ENCODE data around the gene ALK. TPM values are rescaled to one million over a fixed set of nuclear protein-coding genes. Genes with fewer than 3 reads are reported as not detected.

ALK gene
- total RNA-seq, 2 donors from 2014 or later, result under 0.01 to 0.26 TPM

DNA sequence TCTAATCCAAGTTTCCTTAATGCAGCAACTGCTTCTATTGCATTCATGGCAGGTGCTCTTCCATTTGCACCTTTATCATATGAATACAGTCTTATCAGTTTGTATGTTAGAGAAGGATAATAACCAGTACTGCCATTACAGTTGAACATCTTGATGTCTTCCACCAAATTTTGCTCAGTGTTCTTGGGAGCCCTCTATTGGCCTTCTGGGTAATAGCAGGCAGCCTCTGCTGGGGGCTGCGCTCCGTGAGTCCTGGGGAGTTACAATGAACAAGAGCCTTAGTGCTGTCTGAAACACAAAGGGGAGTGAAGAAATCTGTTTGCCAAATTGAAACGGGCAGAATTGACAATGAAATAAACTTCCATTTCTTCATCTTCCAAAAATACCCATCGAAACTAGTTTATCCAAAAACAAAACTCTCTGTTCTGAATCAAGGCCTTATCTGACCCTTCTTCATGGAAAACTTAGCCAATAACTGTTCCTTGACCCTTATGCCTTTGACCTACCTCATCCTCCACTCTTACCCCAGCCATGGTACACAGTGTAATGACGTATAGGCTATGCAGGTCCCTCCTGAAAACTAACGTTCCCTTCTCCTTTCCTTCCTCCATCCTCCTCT lies 79.9 kb downstream of the ALK start:
- intact Hi-C loops (cut with DNase I), result loop anchor here (10.0 kb wide), 1 partner anchor 527 kb away; no protein-coding TSS in a partner anchor
- ATAC-seq, result peak; percentile 68
- TF ChIP-seq POLR2A (IDR thresholded peaks at IDR 0.05), result no peak
- TF ChIP-seq, protein P1, sequence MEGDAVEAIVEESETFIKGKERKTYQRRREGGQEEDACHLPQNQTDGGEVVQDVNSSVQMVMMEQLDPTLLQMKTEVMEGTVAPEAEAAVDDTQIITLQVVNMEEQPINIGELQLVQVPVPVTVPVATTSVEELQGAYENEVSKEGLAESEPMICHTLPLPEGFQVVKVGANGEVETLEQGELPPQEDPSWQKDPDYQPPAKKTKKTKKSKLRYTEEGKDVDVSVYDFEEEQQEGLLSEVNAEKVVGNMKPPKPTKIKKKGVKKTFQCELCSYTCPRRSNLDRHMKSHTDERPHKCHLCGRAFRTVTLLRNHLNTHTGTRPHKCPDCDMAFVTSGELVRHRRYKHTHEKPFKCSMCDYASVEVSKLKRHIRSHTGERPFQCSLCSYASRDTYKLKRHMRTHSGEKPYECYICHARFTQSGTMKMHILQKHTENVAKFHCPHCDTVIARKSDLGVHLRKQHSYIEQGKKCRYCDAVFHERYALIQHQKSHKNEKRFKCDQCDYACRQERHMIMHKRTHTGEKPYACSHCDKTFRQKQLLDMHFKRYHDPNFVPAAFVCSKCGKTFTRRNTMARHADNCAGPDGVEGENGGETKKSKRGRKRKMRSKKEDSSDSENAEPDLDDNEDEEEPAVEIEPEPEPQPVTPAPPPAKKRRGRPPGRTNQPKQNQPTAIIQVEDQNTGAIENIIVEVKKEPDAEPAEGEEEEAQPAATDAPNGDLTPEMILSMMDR (IDR thresholded peaks at IDR 0.05), result peak; percentile 62 to 89 (median 83)

DNA sequence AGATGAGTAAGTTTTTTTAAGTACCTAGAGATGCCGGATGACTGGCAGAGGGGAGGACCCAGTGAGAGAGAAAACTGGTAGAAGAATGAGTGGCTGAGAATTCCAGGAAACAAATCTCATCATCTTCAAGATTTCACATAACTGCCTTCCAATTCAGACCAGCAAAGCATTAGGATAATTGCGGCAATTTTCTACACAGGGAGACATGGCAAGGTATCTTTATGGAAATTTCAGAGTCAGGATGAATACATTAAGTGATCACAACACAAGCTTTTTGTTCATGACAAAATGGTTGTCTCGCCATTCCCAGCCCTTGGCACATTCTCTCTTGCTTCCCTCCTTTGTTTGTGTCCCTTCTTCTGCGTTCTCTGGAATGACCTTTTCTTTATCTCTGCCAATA lies 82.1 kb downstream of the ALK start:
- peaks cover 4% of the 10 kb centered on the region for H3K4me1 ChIP-seq
- WGBS, 2 donors, result 73 to 81% methylated on average over 4 of the region's 4 CpGs
- H3K27ac ChIP-seq, result no peak overlapping the region
- intact Hi-C loops (cut with DNase I), result no loop called here
- no peak overlapping the region for H3K4me3 ChIP-seq
- H3K27me3 ChIP-seq, result no peaks in the 10 kb centered on the region
- ATAC-seq (no peak), DNase-seq (no peak)
- TF ChIP-seq POLR2A (IDR thresholded peaks at IDR 0.05), result no peak
- TF ChIP-seq, protein P1 (IDR thresholded peaks at IDR 0.05), result no peak
- H3K36me3 ChIP-seq (replicated peaks in 1 of 2; ENCODE audit: insufficient read depth in 1 of 2, low read depth in 2 of 2), result no peaks in the 10 kb centered on the region
- H3K9me3 ChIP-seq, result no peaks in the 10 kb centered on the region

More for the DNA sequence above, 79.9 kb downstream of the ALK start:
- Histone ChIP-seq H3K36me3 (replicated peaks in 1 of 2; ENCODE audit: insufficient read depth in 1 of 2, low read depth in 2 of 2) (no peaks in the 10 kb centered on the region), H3K27ac (no peak overlapping the region), H3K4me3 (no peak overlapping the region), H3K27me3 (no peaks in the 10 kb centered on the region), H3K4me1 (peaks cover 4% of the 10 kb centered on the region), H3K9me3 (no peaks in the 10 kb centered on the region)
- DNase-seq, result peak; percentile 16 to 40 (median 26)
- 39 to 41% methylated on average over 6 of the region's 6 CpGs for WGBS, 2 donors

DNA sequence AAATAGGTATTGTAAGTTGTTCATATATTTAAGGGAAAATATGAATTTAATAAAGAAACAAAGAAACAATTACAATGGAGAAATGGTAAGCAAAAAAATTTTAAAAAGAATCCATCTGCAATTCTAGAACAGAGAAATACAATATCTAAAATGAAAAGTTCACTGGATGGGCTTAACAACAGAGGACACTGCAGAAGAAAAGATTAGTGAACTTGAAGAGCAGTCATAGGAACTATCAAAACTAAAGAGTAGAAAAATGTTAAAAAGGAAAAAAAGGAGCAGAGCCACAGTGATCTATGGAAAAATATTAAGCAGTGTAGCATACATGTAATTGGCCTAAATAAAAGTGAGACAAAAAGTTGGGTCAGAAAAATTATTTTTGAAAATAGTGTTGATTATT lies 83.5 kb downstream of the ALK start:
- H3K27me3 ChIP-seq, result no peaks in the 10 kb centered on the region
- no peaks in the 10 kb centered on the region for H3K9me3 ChIP-seq
- H3K27ac ChIP-seq, result no peak overlapping the region
- DNase-seq (no peak), ATAC-seq (no peak)
- intact Hi-C loops (cut with DNase I), result no loop called here
- H3K4me3 ChIP-seq, result no peak overlapping the region
- H3K36me3 ChIP-seq (replicated peaks in 1 of 2; ENCODE audit: insufficient read depth in 1 of 2, low read depth in 2 of 2), result no peaks in the 10 kb centered on the region
- peaks cover 4% of the 10 kb centered on the region for H3K4me1 ChIP-seq
- TF ChIP-seq, protein P1 (IDR thresholded peaks at IDR 0.05), result no peak
- no peak for TF ChIP-seq POLR2A (IDR thresholded peaks at IDR 0.05)

DNA sequence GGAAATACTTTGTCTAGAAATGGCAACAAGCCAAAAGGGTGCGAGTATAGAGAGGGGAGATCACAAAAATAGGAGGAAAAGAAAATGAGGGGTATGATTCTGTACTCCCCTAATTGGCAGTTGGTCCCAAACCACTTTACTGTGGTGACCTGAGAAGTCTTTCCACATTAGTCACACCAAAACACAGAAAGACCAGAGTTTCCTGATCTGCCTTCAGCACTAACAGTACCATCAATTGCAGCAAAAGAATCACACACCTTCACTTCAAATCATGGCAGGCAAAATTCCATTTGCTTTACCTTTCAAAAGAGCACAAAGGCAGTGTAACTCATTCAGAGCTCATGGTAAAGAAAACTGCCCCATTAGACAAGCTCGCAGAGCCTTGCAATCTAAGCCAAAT lies 86.8 kb downstream of the ALK start:
- WGBS, 2 donors, result 45 to 63% methylated on average over 2 of the region's 2 CpGs
- ATAC-seq, result no peak
- H3K27ac ChIP-seq, result no peak overlapping the region
- no peaks in the 10 kb centered on the region for H3K9me3 ChIP-seq
- H3K36me3 ChIP-seq (replicated peaks in 1 of 2; ENCODE audit: insufficient read depth in 1 of 2, low read depth in 2 of 2), result no peaks in the 10 kb centered on the region
- H3K4me1 ChIP-seq, result no peaks in the 10 kb centered on the region
- DNase-seq, result no peak
- H3K27me3 ChIP-seq, result no peaks in the 10 kb centered on the region
- intact Hi-C loops (cut with DNase I), result no loop called here
- TF ChIP-seq, protein P1 (IDR thresholded peaks at IDR 0.05), result no peak
- no peak for TF ChIP-seq POLR2A (IDR thresholded peaks at IDR 0.05)
- no peak overlapping the region for H3K4me3 ChIP-seq

DNA sequence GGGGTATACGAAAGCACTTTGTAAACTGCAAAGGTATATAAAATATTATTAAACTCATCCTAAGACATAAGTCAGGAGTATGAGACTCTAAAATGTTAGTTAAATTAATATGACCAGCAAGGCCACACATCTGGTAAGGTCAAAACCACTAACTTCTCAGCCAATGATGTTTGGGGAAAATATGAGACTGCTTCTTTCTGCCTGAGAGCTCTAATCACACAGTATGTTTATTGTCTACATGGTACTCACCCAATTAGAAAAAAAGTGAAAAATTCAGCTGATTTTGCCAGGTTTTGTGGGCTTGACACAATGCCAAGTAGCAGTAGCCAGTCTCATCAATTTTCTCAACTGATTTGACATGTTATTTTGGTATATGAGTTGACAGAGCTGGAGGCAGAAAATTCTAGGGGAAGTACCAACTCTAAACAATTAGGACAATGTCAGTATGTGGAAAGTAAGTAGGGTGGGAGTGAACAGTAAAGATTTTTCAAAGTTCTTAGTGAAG lies 87.3 kb downstream of the ALK start:
- TF ChIP-seq, protein P1 (IDR thresholded peaks at IDR 0.05), result no peak
- no peak for TF ChIP-seq POLR2A (IDR thresholded peaks at IDR 0.05)
- WGBS, 2 donors, result 95 to 100% methylated on average over 1 of the region's 1 CpG
- no peaks in the 10 kb centered on the region for H3K4me1 ChIP-seq
- intact Hi-C loops (cut with DNase I), result no loop called here
- H3K27ac ChIP-seq, result no peak overlapping the region
- no peak overlapping the region for H3K4me3 ChIP-seq
- H3K36me3 ChIP-seq (replicated peaks in 1 of 2; ENCODE audit: insufficient read depth in 1 of 2, low read depth in 2 of 2), result no peaks in the 10 kb centered on the region
- no peaks in the 10 kb centered on the region for H3K27me3 ChIP-seq
- no peaks in the 10 kb centered on the region for H3K9me3 ChIP-seq
- DNase-seq, result no peak
- no peak for ATAC-seq
